HFF-Myc (cell line): ENCODE data around the gene C3orf22.

Experiments used
- DNase-seq: peaks from one replicate; pipeline ENCODE4 v3.0.0-alpha.2; 2011; ENCODE audit warnings: low read depth; ENCODE audit errors: extremely low read depth
- H3K4me3 ChIP-seq: replicated peaks from 2 replicates; pipeline ENCODE4 v1.5.1; 2011; ENCODE audit warnings: low read depth, mild to moderate bottlenecking, control low read depth, low read length
- CTCF ChIP-seq: IDR thresholded peaks from 2 replicates; pipeline ENCODE4 v1.5.1; 2012; ENCODE audit warnings: mild to moderate bottlenecking, low read depth, low read length, control low read depth; ENCODE audit errors: missing control alignments

C3orf22 gene

GRCh38 chr3:126548556-126549466, 9.9 kb downstream of the C3orf22 start:
- TF ChIP-seq CTCF = no peak
- no peak overlapping the region for H3K4me3 ChIP-seq
- no peak for DNase-seq

- no peak for TF ChIP-seq CTCF
- no peak overlapping the region for H3K4me3 ChIP-seq
- no peak for DNase-seq
Measured at GRCh38 chr3:126547721-126548120, 11.0 kb downstream of the C3orf22 start.

GRCh38 chr3:126546549-126547239, 12.0 kb downstream of the C3orf22 start:
- no peak for TF ChIP-seq CTCF

GRCh38 chr3:126546013-126546412, 12.7 kb downstream of the C3orf22 start:
- DNase-seq = no peak
- TF ChIP-seq CTCF = no peak
- H3K4me3 ChIP-seq = no peak overlapping the region

More at GRCh38 chr3:126546549-126547239, 12.0 kb downstream of the C3orf22 start:
- no peak for DNase-seq
- no peak overlapping the region for H3K4me3 ChIP-seq

GRCh38 chr3:126545544-126545943, 13.2 kb downstream of the C3orf22 start:
- DNase-seq = no peak
- TF ChIP-seq CTCF = no peak
- no peak overlapping the region for H3K4me3 ChIP-seq

- DNase-seq = no peak
- TF ChIP-seq CTCF = no peak
- H3K4me3 ChIP-seq = no peak overlapping the region
Measured at GRCh38 chr3:126544596-126545281, 14.0 kb downstream of the C3orf22 start.
